HCT116 (cell line): Measurements from ENCODE around the gene GTF3C1. TPM values are rescaled to one million over a fixed set of nuclear protein-coding genes. Genes with fewer than 3 reads are reported as not detected.

ENCODE experiments used
- ATAC-seq: fragments of 200-7000 bp; cut with Tn5 transposase; 2 replicates; pipeline ENCODE4 v1.9.1; 2020; ENCODE audit warnings: mild to moderate bottlenecking, moderate library complexity
- BruUV-seq: library from RNA; stranded (reverse); fragments of 400-500 nt; replicated peaks from 2 replicates; lab custom pipeline; 2021; lab: Mats Ljungman, UMichigan
- CTCF ChIA-PET: fragments of 300-600 bp; sonication (Branson Sonifier 250); formaldehyde crosslinking; loops from one replicate; lab custom pipeline; 2021; ENCODE audit warnings: antibody characterized with exemption; lab: Charles Lee
- POLR2A ChIA-PET: fragments of 300-600, 350-600 bp; sonication (Branson Sonifier 250); formaldehyde crosslinking; loops from one replicate; lab custom pipeline; 2021; ENCODE audit warnings: antibody characterized with exemption; lab: Charles Lee
- RAD21 ChIA-PET, 2 experiments: fragments of 300-600 bp; sonication (Branson Sonifier 250); formaldehyde crosslinking; loops; one replicate each; lab custom pipeline; 2023; ENCODE audit warnings: low total read pairs in 2 of 2; ENCODE audit not compliant: uncharacterized antibody in 2 of 2, unreplicated experiment in 2 of 2, low non-redundant PET in 1 of 2; lab: Charles Lee
- DNase-seq: peaks from one replicate; pipeline ENCODE4 v3.0.0-alpha.2; 2010; ENCODE audit warnings: low read depth, low spot score
- H2AFZ ChIP-seq: fragments of 200-600 bp; shearing (Covaris generic), sonication (generic); 2 replicates; pipeline ENCODE4 v1.6.1; 2017; ENCODE audit warnings: low read depth, mixed run types, mixed read lengths, antibody characterized with exemption, low read length; ENCODE audit not compliant: poor library complexity, severe bottlenecking
- H3K27ac ChIP-seq: 2 replicates; pipeline ENCODE4 v1.5.1; 2012; ENCODE audit warnings: low read depth, low read length
- H3K27me3 ChIP-seq: fragments of 200-600 bp; sonication (generic); 2 replicates; pipeline ENCODE4 v1.6.1; 2016; ENCODE audit warnings: mixed run types, low read length, mixed read lengths; ENCODE audit not compliant: insufficient read depth
- H3K36me3 ChIP-seq, 2 experiments: fragments of 200-500 bp in 1 of 2; fragments of 200-600 bp in 1 of 2; sonication (Bioruptor generic) in 1 of 2; sonication (generic) in 1 of 2; 2 replicates each; pipeline versions ENCODE4 v1.5.1 to v1.6.1; 2014 to 2016; ENCODE audit warnings: low read length in 2 of 2, inconsistent platforms in 1 of 2, mixed read lengths in 1 of 2, mixed run types in 1 of 2; ENCODE audit not compliant: insufficient read depth in 2 of 2, control insufficient read depth in 1 of 2
- H3K4me1 ChIP-seq, 2 experiments: fragments of 200-600 bp in 1 of 2; sonication (generic) in 1 of 2; 2 replicates each; pipeline versions ENCODE4 v1.5.1 to v1.6.1; 2012 to 2017; ENCODE audit warnings: low read length in 2 of 2, inconsistent platforms in 1 of 2, mild to moderate bottlenecking in 1 of 2, mixed read lengths in 1 of 2, mixed run types in 1 of 2, moderate library complexity in 1 of 2; ENCODE audit not compliant: insufficient read depth in 2 of 2, control insufficient read depth in 1 of 2
- H3K4me2 ChIP-seq: fragments of 200-600 bp; sonication (generic); 2 replicates; pipeline ENCODE4 v1.6.1; 2017; ENCODE audit warnings: mixed run types, low read length, mixed read lengths
- H3K4me3 ChIP-seq, 2 experiments: fragments of 200-600 bp in 1 of 2; sonication (generic) in 1 of 2; replicated peaks in 1 of 2; 2 replicates each; pipeline ENCODE4 v1.5.1; 2011 to 2016; ENCODE audit warnings: low read length in 2 of 2, control low read depth in 1 of 2, low read depth in 1 of 2, mild to moderate bottlenecking in 1 of 2, mixed read lengths in 1 of 2, mixed run types in 1 of 2
- H3K79me2 ChIP-seq: fragments of 200-600 bp; sonication (generic); 2 replicates; pipeline ENCODE4 v1.6.1; 2017; ENCODE audit warnings: mild to moderate bottlenecking, mixed run types, low read length, moderate library complexity, mixed read lengths; ENCODE audit not compliant: insufficient read depth
- H3K9ac ChIP-seq: fragments of 200-600 bp; sonication (generic); 2 replicates; pipeline ENCODE4 v1.6.1; 2016; ENCODE audit warnings: low read length, mixed read lengths
- H3K9me2 ChIP-seq: fragments of 200-600 bp; sonication (generic), shearing (Covaris generic); 2 replicates; pipeline ENCODE4 v1.6.1; 2017; ENCODE audit warnings: mixed run types, mild to moderate bottlenecking, moderate library complexity; ENCODE audit not compliant: insufficient read depth
- H3K9me3 ChIP-seq, 2 experiments: fragments of 200-500 bp in 1 of 2; fragments of 200-600 bp in 1 of 2; sonication (Bioruptor generic) in 1 of 2; sonication (generic) in 1 of 2; 2 replicates each; pipeline ENCODE4 v1.6.1; 2014 to 2017; ENCODE audit warnings: low read length in 2 of 2, mixed read lengths in 2 of 2, inconsistent platforms in 1 of 2, low read depth in 1 of 2, mild to moderate bottlenecking in 1 of 2, mixed run types in 1 of 2, moderate library complexity in 1 of 2; ENCODE audit not compliant: control insufficient read depth in 1 of 2, insufficient read depth in 1 of 2
- H4K20me1 ChIP-seq: fragments of 200-600 bp; sonication (generic), shearing (Covaris generic); 2 replicates; pipeline ENCODE4 v1.6.1; 2017; ENCODE audit warnings: mixed run types, mild to moderate bottlenecking, moderate library complexity; ENCODE audit not compliant: insufficient read depth
- CBX3 ChIP-seq: IDR thresholded peaks from 2 replicates; pipeline ENCODE4 v1.6.1; 2012; ENCODE audit warnings: low read depth
- CEBPB ChIP-seq: IDR thresholded peaks from 2 replicates; pipeline ENCODE4 v1.6.1; 2012; ENCODE audit warnings: low read depth
- EGR1 ChIP-seq: IDR thresholded peaks from 2 replicates; pipeline ENCODE4 v1.6.1; 2012; ENCODE audit warnings: low read depth
- EZH2 ChIP-seq: fragments of 200-600 bp; sonication (generic); IDR thresholded peaks from 2 replicates; pipeline ENCODE4 v1.6.1; 2017; ENCODE audit warnings: antibody characterized with exemption, mixed run types
- EZH2phosphoT487 ChIP-seq: fragments of 200-600 bp; IDR thresholded peaks from 2 replicates; pipeline ENCODE4 v1.6.1; 2018; ENCODE audit warnings: antibody characterized with exemption, borderline replicate concordance
- FOSL1 ChIP-seq: IDR thresholded peaks from 2 replicates; pipeline ENCODE4 v1.6.1; 2012; ENCODE audit warnings: low read depth
- JUND ChIP-seq: IDR thresholded peaks from 2 replicates; pipeline ENCODE4 v1.6.1; 2012
- POLR2A ChIP-seq: IDR thresholded peaks from 2 replicates; pipeline ENCODE4 v1.7.0; 2011; ENCODE audit warnings: borderline replicate concordance; ENCODE audit not compliant: insufficient read depth, insufficient read length; ENCODE audit errors: extremely low read depth
- RAD21 ChIP-seq: IDR thresholded peaks from 2 replicates; pipeline ENCODE4 v1.6.1; 2012; ENCODE audit warnings: low read depth, mild to moderate bottlenecking
- SIN3A ChIP-seq: IDR thresholded peaks from 2 replicates; pipeline ENCODE4 v1.6.1; 2012; ENCODE audit warnings: low read depth
- SP1 ChIP-seq: IDR thresholded peaks from 2 replicates; pipeline ENCODE4 v1.6.1; 2012; ENCODE audit warnings: low read depth
- TCF7L2 ChIP-seq: IDR thresholded peaks from 2 replicates; pipeline ENCODE4 v1.7.0; 2011; ENCODE audit warnings: borderline replicate concordance, inconsistent platforms; ENCODE audit not compliant: insufficient read depth, insufficient read length; ENCODE audit errors: extremely low read depth
- ZNF274 ChIP-seq: fragments of 200-500 bp; sonication (Bioruptor generic); IDR thresholded peaks from 2 replicates; pipeline ENCODE4 v1.6.1; 2014; ENCODE audit warnings: mild to moderate bottlenecking, low read depth, low read length, inconsistent platforms
- intact Hi-C: fragments of 100-400 bp; cut with micrococcal nuclease; formaldehyde crosslinking; loops from 2 replicates; pipeline ENCODE4 v1.10.0; 2022
- total RNA-seq: library from RNA; stranded (reverse); gene quantifications from one replicate; pipeline ENCODE4 v1.2.1, GENCODE V29; 2021; ENCODE audit not compliant: unreplicated experiment
- TF ChIP-seq, protein P1 (sequence below): IDR thresholded peaks from 2 replicates; pipeline ENCODE4 v1.6.1; 2012
- TF ChIP-seq, protein P2 (sequence below): IDR thresholded peaks from 2 replicates; pipeline ENCODE4 v1.6.1; 2012; ENCODE audit warnings: low read depth
- TF ChIP-seq, protein P3 (sequence below), 3 experiments: fragments of 200-600 bp in 1 of 3; sonication (generic) in 1 of 3; IDR thresholded peaks in 2 of 3; conservative IDR thresholded peaks in 1 of 3; 2 replicates each; pipeline ENCODE4 v1.5.1; 2012 to 2017; ENCODE audit warnings: low read depth in 2 of 3, low read length in 2 of 3, antibody characterized with exemption in 1 of 3, borderline replicate concordance in 1 of 3, control low read depth in 1 of 3, mild to moderate bottlenecking in 1 of 3, mixed read lengths in 1 of 3, mixed run types in 1 of 3, moderate library complexity in 1 of 3; ENCODE audit not compliant: insufficient read depth in 1 of 3

Gene GTF3C1
- total RNA-seq, 1 experiment from 2014 or later: 97.5 TPM

- H3K9me2 ChIP-seq: no peaks in the 10 kb centered on the region
- POLR2A ChIA-PET: no interaction called here
- TF ChIP-seq EZH2 (no peak), TCF7L2 (no peak), JUND (no peak), SP1 (no peak), EGR1 (no peak), EZH2phosphoT487 (no peak), CEBPB (no peak), SIN3A (no peak), CBX3 (no peak)
- TF ChIP-seq, protein P1, sequence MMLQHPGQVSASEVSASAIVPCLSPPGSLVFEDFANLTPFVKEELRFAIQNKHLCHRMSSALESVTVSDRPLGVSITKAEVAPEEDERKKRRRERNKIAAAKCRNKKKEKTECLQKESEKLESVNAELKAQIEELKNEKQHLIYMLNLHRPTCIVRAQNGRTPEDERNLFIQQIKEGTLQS: no peak
- H3K27me3 ChIP-seq: no peaks in the 10 kb centered on the region
- CTCF ChIA-PET: interaction anchor here (1.0 to 1.7 kb wide), 2 partner anchors 33 to 552 kb away, joined by 3 to 6 read pairs; partner anchors contain the start of genes GTF3C1 and KATNIP
- no peaks in the 10 kb centered on the region for H3K9me3 ChIP-seq
- H3K27ac ChIP-seq: no peak overlapping the region
- peaks cover 5% of the 10 kb centered on the region; the same call in 1 of the 2 replicates for H3K79me2 ChIP-seq
- intact Hi-C loops: loop anchor here (5.0 kb wide), 1 partner anchor 351 kb away; no protein-coding TSS in a partner anchor
- BruUV-seq: no TSS peak
- no peaks in the 10 kb centered on the region for H3K4me1 ChIP-seq
- H4K20me1 ChIP-seq: no peaks in the 10 kb centered on the region
- ATAC-seq (0 out of 2 replicates have a peak, but pooled peaks have one; percentile 15), DNase-seq (no peak)
- no peak overlapping the region for H3K9ac ChIP-seq
- peaks cover 13 to 15% of the 10 kb centered on the region in 2 experiments for H3K36me3 ChIP-seq
- H3K4me3 ChIP-seq: no peak overlapping the region
- H3K4me2 ChIP-seq: no peak overlapping the region
- RAD21 ChIA-PET: no interaction called here
- no peak overlapping the region for H2AFZ ChIP-seq
Measured at GRCh38 chr16:27516365-27516764, 33.3 kb downstream of the GTF3C1 start.

- Histone ChIP-seq H3K27me3 (no peaks in the 10 kb centered on the region), H3K36me3 (peaks cover 14 to 19% of the 10 kb centered on the region in 2 experiments), H2AFZ (no peak overlapping the region), H3K4me3 (no peak overlapping the region), H4K20me1 (no peaks in the 10 kb centered on the region), H3K9me3 (no peaks in the 10 kb centered on the region), H3K4me2 (no peak overlapping the region), H3K9ac (no peak overlapping the region), H3K4me1 (no peaks in the 10 kb centered on the region), H3K9me2 (no peaks in the 10 kb centered on the region), H3K79me2 (peaks cover 5% of the 10 kb centered on the region; the same call in 1 of the 2 replicates), H3K27ac (no peak overlapping the region)
- intact Hi-C loops: loop anchor here (5.0 kb wide), 1 partner anchor 351 kb away; no protein-coding TSS in a partner anchor
- peak; percentile 6 for DNase-seq
- TF ChIP-seq POLR2A (no peak), SIN3A (no peak), RAD21 (peak; percentile 17; the same call in 1 of the 2 replicates), ZNF274 (no peak), FOSL1 (no peak), SP1 (no peak), CBX3 (no peak), TCF7L2 (no peak)
- TF ChIP-seq, protein P2, sequence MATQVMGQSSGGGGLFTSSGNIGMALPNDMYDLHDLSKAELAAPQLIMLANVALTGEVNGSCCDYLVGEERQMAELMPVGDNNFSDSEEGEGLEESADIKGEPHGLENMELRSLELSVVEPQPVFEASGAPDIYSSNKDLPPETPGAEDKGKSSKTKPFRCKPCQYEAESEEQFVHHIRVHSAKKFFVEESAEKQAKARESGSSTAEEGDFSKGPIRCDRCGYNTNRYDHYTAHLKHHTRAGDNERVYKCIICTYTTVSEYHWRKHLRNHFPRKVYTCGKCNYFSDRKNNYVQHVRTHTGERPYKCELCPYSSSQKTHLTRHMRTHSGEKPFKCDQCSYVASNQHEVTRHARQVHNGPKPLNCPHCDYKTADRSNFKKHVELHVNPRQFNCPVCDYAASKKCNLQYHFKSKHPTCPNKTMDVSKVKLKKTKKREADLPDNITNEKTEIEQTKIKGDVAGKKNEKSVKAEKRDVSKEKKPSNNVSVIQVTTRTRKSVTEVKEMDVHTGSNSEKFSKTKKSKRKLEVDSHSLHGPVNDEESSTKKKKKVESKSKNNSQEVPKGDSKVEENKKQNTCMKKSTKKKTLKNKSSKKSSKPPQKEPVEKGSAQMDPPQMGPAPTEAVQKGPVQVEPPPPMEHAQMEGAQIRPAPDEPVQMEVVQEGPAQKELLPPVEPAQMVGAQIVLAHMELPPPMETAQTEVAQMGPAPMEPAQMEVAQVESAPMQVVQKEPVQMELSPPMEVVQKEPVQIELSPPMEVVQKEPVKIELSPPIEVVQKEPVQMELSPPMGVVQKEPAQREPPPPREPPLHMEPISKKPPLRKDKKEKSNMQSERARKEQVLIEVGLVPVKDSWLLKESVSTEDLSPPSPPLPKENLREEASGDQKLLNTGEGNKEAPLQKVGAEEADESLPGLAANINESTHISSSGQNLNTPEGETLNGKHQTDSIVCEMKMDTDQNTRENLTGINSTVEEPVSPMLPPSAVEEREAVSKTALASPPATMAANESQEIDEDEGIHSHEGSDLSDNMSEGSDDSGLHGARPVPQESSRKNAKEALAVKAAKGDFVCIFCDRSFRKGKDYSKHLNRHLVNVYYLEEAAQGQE: no peak
- TF ChIP-seq, protein P3, sequence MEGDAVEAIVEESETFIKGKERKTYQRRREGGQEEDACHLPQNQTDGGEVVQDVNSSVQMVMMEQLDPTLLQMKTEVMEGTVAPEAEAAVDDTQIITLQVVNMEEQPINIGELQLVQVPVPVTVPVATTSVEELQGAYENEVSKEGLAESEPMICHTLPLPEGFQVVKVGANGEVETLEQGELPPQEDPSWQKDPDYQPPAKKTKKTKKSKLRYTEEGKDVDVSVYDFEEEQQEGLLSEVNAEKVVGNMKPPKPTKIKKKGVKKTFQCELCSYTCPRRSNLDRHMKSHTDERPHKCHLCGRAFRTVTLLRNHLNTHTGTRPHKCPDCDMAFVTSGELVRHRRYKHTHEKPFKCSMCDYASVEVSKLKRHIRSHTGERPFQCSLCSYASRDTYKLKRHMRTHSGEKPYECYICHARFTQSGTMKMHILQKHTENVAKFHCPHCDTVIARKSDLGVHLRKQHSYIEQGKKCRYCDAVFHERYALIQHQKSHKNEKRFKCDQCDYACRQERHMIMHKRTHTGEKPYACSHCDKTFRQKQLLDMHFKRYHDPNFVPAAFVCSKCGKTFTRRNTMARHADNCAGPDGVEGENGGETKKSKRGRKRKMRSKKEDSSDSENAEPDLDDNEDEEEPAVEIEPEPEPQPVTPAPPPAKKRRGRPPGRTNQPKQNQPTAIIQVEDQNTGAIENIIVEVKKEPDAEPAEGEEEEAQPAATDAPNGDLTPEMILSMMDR (IDR thresholded peaks at IDR 0.05 in 2 of 3, conservative IDR thresholded peaks at IDR 0.05 in 1 of 3; ENCODE audit: borderline replicate concordance in 1 of 3, insufficient read depth in 1 of 3, low read depth in 2 of 3, low read length in 2 of 3): peak; percentile 4 to 86 (median 78); a peak in 4 of 6 replicates
- peak; percentile 97 for ATAC-seq
- POLR2A ChIA-PET: no interaction called here
- BruUV-seq: no TSS peak
- RAD21 ChIA-PET: no interaction called here
- CTCF ChIA-PET: interaction anchor here (1.0 to 1.7 kb wide), 2 partner anchors 34 to 552 kb away, joined by 3 to 6 read pairs; partner anchors contain the start of genes GTF3C1 and KATNIP
Measured at GRCh38 chr16:27515874-27516353, 33.8 kb downstream of the GTF3C1 start.
